DLD1 (cell line): ENCODE measurements around the gene SOX6.

Experiments
- in situ Hi-C: cut with HindIII; loops from 2 replicates; pipeline ENCODE4 v1.10.0; 2017; ENCODE audit warnings: low sequenced_read_pairs

The SOX6 gene

DNA sequence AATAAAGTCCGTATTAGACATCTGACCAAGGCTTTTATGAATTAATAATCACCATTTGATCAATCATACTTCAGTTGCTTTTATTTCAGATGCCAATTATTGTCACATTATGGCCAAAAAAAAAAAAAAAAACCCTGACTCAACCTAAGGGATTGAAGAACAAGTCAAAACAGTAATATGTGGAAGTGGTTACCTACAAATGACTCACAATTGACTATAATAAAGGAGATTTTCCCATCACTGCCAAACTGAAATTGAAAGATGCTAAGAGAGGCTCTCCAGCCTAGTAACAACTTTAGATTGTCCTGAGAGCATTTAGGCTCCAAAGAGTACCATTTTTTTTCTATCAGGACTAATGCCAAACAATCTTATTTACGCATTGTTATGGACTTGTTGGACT lies 35.2 kb downstream of the SOX6 start:
- in situ Hi-C loops = no loop called here

DNA sequence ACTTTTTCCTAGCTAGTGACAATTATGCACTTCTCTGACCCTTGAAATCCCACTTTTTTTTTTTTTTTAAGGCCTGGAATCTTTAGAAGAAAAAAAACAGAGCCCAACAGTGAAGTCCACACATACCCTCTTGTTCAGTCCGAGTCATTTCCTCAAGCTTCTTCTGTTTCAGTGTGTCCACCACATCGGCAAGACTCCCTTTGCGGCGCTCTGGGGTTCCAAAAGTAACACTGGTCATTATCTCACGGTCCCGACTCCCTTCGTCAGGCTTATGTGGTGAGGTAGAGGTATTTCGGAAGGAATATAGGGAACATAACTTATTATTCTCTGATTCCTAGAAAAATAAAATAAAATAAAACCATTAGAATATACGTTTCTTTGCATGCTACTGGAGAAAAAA lies 38.0 kb downstream of the SOX6 start:
- in situ Hi-C loops = no loop called here

DNA sequence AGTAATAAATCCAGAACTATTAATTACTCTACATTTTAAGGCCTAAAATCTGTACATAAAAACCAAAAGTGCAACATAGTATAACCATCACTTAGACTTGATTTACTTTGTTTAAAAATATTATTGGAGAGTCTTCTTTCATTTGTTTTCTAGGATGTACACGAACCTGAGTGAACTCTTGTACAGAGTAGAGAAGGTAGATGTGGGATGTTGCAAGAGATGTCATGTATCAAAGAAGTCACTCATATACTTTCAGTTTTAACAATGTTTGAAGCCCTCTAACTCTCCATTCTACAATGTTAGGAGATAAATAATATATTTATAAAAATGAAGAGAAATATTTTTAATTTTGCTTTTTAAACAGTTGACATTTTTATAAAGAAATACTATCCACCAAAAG lies 38.6 kb downstream of the SOX6 start:
- in situ Hi-C loops = no loop called here

DNA sequence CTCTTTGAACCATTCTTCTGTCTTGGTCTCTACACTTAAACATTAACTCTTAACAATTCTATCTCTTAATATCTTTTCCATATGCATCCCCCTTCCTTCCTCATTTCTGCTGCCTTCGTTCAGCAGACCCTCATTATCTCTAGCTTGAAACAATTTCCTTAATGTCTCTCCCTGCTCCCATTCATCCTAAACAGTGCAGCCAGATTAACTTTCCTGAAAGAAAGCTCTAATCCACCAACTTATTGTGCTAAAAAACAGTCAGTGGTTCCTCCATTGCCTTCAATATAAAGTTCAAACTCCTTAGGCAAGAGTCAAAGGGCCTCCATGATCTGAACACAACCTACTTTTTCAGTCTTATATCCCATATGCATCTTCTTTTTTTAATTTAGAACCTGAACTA lies 42.5 kb downstream of the SOX6 start:
- in situ Hi-C loops = no loop called here

DNA sequence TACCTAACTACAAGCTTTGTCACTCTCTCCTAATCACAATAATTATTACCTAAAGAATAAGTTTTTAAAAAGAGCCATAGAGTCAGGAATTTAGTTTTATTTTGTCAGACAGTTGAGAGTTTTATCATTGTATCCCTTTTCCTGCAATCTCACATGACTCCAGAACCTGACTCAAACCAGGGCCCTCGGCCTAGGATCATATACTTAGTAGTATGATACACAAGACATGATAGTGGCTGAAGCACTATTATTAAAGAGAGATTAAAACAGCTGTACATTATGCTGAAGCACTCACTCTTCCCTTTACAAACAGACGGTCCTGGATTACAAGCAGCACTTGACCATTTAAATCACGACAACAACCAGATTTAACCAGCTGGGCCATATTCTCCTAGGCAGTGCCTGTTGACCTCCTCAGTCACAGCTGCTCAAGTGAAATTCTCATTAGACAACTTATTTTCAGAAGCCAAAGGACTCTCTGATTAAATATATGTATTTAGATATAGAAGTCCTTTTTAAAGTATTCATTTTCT lies 44.0 kb downstream of the SOX6 start:
- in situ Hi-C loops = no loop called here

DNA sequence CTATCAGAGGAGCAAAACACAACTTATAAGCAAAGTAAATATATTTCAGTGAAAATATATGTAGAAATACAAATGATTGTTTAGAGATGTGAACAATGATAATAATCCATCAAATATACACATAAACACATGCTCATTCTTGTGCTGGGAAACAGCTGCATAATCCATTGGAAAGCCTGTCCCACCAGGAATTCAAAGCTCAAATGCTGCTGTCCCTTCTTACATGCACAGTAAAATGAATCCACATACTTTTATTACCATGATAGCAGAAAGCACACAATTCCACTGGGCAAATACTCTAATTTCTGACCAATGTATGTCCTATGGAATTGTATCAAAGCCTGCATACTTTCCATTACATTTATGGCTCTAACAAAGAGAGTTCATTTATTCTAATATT lies 44.5 kb downstream of the SOX6 start:
- in situ Hi-C loops = no loop called here

DNA sequence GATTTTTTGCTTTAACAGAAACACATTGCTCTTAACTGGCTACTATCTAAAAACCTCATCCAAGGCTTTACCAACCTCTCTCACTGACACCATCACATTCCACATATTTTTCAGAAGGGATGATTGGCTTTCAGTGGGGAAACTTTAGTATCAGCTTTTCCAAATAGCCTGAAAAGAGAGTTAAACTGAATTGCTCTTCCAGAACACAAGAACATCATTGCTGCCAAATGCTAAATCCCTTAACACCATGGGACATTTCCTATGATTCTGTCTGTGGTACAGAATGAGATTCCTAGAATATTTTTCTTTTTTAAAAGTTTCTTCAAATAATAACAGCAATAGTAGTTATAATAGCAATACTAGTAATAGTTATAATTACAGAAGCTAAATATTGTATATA lies 45.4 kb downstream of the SOX6 start:
- in situ Hi-C loops = no loop called here

DNA sequence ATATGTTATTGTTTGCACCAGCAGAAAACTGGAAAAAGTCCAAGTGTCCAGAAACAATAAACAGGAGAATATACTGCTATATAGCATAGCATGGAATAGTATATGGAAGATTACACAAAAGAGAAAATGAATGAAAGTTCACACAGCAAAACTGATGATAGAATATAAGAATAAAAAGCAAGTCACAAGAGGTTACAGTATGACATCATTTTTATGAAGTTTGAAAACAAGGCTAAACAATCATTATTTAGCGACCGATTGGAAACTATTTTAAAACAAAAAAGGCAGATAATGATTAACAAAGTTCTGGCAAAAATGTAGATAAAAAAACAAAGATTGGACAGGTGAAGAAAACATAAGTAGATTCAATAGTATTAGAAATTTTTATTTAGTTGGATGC lies 47.1 kb downstream of the SOX6 start:
- in situ Hi-C loops = no loop called here

DNA sequence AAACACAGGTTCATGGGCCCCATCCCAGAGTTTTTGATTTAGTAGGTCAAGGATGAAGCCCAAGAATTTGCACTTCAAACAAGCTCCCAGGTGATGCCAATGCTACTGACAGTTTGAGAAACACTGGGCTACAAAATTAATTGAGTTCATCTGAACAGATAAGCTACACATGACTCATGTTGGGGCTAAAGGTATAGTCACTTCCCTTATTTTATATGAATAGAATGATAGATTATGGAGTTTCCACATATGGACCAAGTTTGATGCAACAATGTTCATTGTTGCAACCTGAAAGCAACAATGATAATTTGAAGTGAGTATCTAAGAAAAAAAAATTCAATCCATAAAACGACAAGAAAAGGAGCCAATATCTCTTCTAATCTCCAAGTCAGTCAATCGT lies 54.9 kb downstream of the SOX6 start:
- in situ Hi-C loops = no loop called here

DNA sequence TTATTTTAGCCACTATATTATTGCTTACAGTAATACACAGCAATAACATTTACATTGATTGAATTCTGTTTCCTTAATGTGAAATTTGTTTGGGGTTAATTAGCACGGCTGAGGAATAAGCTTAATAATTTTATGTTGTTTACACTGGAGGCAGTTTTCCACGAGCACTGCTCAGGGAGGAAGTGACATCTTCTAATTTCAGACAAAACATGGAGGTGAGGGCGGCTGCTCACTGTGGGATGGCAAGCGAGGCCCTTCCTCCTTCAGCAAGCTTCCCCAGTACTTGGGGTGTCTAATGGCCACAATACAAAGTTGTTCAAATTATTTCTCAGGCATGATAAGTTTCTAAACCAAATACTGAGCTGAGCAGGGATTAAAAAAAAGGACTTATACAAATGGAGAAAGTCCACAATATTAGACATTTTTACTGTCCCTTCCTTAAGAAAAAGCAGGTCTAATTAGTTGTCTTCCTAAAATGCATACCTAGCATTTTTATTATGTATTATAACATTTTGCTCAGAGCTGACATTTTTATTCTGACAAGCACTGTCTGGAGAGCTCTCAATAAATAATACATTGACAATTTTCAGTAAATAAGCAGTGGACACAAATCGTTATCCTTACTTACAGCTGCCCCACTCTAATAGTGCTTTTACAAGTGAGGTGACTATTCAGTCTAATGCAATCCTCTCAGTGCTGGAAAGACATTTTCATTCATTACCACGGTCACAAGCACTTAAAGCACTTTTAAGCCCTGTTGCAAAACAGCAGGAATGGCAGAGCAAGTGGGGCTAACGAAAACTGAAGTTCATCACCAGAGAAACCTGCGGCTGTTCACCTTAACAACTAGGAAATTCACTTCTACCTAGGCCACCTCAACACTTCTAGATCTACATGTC lies 56.2 kb downstream of the SOX6 start:
- in situ Hi-C loops = no loop called here

DNA sequence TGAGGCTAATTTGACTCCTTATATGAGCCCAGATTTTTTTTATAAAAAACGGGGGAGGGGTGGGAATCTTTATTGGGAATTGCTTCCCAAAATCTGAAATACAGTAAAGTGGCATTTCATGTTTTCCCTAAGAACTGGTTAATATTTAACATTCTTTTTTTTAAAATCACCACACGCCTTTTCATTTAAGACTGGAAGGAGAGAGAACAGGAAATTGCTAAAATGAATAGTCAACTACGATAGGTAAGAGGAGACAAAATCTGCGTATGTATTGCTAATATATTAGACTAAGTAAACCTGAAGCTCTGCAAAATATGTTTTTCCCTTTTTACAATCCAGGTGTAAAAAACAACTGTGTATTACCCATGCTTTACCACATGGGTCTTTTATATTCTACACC lies 57.0 kb downstream of the SOX6 start:
- in situ Hi-C loops = no loop called here

DNA sequence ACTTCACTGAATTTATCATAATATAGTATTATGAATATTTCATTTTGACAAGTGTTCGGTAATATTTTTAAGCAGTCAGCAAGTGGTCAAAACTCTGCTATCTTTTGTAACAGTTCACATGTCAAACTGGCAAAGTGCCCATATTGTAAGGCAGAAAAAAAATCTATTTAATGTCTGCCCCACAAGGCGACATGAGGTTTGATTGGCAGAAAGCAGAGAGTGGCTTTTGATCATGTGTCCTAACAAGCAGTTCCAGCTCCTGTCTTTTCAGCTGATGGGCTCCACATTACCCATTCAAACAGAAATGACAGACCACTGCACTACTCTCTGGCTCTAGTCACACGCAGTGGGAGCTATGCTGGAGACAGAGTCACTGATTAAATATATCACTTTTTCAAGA lies 59.0 kb downstream of the SOX6 start:
- in situ Hi-C loops = no loop called here

DNA sequence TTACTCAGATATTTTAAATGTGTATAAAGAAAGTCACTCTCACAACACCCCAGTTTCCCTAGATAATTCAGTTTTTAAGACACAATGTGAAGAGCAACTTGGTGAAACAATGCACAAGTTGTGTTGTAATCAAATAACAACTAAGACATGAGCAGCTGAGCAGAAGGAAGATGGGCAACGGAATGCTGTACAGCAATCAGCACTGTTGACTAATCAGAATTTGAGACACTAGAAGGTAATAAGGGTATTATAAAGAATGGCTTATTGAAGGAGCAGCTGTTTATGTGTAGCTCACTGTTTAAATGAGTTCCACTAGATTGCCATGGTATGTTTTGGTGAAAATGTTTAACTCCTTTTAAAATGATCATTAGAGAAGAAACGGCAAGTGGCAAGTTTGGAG lies 60.1 kb downstream of the SOX6 start:
- in situ Hi-C loops = no loop called here

DNA sequence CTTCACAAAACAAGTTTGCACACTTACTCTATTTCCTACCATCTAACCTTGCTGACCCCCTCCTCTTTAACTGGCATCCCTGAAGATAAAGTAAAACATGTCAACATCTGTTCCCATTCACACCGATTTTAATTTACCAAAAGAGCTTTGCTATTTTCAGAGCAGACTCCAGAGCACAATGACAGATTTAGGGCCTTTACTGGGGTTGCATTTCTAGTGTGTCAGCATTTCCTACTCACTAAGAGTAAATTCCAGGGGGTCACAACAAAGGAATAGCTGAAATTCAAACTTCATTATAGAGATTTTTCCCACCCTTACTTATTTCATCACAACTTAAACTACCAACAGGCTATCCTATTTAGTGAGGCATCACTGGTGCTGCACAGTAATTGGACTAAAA lies 60.8 kb downstream of the SOX6 start:
- in situ Hi-C loops = no loop called here

DNA sequence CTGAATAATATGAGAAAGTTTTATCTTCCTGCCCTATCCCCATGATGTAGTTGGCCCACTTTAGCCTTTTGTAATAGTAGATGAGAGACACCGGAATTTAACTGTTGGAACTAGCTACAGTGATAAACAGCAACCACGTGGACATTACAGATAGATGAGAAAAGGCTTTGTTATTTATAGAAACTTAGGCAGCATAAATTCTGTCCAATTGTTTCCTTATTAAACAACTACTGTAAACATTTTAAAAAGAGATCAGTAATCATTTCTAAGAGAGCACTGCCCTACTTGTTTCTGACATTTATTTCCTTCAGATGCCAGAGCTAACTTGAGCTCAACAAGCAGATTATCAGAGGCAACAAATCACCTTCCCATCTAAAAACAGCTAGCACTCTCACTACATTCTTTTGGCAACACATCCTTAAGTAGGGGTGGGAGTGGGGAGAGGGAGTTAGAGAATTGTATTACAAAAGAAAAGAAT lies 63.1 kb downstream of the SOX6 start:
- in situ Hi-C loops = no loop called here

DNA sequence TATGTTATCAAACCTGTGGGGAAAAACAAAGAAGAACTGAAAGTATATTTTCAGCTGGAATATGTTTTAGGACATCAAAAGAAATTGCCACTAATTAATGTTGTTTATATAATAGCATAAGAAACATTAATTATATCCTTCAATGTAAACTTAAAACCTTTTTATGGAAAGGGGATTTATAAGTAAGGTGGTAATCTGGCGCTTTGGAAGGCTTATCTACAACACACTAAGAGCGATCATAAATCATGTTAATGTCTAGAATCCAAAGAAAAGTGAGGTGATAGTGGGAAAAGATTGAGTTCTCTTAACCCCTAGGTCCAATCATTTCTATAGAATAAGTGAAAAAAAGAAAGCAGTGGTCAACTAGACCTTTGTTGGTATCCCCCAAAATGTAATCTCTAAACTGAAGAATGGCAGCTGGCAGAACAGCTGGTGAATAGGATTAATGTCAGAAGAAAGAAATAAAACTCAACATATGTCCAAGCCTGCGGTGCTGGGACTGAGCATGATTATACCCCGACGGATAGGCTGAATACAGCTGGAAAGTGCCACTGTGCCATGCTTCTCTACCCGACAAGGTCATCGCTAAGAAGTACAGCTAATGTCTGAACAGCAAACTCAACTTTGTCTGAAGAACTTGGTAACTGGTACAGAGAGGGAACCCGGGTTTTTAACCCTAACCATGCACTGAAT lies 64.0 kb downstream of the SOX6 start:
- in situ Hi-C loops = no loop called here

DNA sequence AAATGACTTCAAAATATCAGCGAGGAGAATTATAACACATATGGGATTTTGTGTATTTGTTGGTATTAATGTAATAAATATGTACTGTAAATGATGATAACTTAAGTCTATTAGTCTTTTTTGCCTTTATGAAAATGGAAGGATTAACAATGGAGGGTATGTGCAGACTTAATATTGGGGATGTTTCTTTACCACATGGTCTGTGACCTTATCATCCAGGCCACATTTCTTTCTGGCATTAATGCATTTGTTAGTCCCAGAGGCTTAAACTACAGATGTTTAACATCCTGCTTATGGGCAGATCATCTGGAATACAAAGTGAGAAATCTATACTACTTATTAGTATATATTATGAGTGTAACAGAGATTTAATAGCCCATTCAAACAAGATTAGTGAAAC lies 64.6 kb downstream of the SOX6 start:
- in situ Hi-C loops = no loop called here

DNA sequence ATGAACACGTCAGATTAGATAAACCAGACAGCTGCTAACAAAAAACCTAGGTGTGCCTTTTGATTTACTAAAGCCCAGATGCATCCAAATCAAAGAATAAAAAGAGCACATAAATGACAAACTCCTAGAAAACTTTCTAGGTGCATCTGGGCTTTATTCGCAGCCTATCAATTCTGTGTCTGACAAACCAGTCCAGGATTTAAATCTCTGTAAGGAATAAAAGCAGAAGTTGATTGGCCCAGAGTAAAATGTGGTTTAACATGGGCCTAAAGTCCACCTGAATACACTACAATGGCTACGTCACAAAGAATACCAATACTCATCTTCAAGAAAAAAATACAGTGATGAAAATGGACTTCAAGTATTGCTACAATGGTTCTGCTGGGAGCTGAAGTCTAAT lies 66.8 kb downstream of the SOX6 start:
- in situ Hi-C loops = no loop called here

DNA sequence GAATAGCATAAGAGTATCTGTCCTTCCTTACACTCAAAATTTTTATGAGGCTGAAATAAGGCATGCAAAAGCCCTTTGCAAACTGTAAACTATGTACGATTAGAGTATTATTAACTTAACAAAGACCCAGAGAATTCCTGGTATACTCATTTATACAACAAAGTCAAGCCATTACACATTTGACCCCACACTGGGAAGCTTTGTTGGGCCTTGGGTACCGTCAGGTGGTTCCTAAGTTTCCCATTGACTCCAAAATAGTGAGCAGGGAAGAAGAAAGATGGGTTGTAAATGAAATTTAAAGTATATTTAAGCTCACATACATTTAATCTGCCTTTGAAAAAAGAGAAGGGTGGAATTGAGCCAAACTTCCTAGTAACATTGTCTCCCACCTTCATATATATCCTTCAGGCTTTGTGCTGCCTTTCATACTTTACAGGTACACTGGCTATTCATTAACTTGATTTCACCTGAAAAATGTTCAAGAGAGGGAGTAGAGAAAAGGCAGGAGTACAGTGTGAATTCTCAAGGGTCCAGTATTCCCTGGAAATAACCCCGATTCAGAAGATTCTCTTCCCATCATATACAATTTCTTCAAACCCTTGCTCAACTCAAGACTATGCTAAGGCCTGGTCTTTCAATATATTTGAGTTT lies 68.6 kb downstream of the SOX6 start:
- in situ Hi-C loops = no loop called here

DNA sequence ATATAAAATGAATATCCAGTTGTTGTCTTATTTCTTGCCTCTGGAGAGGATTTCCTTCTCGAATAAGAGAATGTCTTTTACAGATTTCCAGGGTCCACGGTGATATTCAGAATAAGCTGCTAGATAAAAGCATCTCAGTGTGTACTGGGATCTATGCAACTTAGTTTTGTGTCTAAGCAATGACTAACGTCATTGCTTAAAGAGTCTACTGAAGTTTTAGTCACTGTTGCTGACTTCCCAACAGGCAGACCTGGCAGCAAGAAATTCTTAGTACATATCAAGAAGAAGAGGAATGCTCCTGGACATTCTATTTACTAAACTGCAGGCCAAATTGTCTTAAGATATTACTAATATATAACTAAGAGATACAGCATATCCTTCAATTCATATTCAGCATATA lies 70.3 kb downstream of the SOX6 start:
- in situ Hi-C loops = no loop called here

DNA sequence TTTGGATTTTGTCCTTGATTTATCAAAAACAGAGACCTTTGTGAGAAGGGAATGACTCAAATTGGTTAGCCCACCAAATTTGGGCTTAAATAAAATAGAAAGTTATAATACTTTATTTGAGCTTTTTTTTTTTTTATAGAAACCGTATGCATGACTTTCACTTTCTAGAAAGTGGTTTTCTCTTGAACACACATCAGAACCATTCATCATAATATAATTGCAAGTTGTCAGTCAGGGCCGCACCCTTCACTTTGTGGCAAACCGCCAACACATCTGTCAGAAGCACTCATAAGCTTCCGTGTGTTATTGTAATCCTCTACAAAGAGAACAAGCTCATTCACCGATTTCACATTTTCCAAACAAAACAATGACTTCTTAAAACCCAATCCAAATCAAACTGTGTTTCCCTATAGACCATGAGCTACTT lies 76.1 kb downstream of the SOX6 start:
- in situ Hi-C loops = no loop called here

DNA sequence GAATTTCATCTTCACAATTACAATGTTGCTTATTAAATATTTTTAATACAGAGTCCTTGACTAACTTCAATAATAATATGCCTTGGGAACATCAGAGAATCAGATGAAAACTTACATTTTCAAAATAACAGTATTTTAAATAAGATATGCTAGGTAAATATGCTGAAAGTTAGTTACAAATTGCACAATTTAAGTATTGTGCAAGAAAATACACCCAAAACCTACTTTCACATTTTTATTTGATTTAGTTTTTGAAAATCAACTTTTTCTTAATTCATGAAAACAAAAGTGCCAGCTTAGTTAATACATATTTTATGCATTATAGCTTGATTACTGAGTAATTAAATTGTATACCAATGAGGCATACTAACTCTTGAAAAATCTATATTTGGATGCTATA lies 76.8 kb downstream of the SOX6 start:
- in situ Hi-C loops = no loop called here
